CD4-positive, alpha-beta T cell treated with Interleukin-4 for 1 hour (primary cell): Measurements from ENCODE around the gene MRPL32.

Experiments
- DNase-seq, 2 donors: peaks; one replicate each; pipeline ENCODE4 v3.0.0-alpha.2; 2020 to 2022

MRPL32 gene

DNA sequence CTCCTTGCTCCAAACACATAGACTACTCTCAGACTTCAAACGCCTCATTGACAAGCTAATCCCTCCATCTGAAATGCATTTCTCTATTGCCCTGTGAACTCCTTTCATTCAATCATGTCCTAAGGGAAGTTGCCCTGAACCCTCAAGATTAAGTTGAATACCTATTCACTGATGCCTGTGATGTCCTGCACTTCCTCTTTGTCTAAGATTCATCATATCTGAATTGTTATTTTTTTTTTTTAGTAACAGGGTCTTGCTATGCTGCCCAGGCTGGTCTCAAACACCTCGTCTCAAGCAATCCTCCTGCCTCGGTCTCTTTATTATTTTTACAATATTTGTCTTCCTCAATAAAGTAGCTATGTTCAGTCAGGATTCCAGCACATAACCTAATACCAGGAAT lies 3.4 kb upstream of the MRPL32 start:
- DNase-seq = no peak

DNA sequence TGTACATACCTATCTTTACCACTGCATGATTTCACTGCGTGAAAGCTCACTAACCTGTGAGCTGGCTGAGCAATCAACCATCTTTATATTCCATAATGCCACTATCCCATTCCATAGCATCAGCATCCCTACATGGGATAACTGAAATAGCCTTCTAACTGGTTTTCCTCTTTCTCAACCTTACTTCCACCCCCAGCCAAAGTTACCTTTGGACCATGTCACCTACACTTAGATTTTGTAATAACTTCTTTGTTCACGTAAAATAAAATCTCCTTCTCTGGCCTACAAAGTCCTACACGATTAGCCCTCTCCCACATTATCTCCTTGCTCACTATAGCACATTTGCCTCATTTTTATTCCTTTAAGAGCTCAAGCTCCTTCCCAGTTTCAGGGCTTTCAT lies 2.7 kb upstream of the MRPL32 start:
- no peak for DNase-seq

DNA sequence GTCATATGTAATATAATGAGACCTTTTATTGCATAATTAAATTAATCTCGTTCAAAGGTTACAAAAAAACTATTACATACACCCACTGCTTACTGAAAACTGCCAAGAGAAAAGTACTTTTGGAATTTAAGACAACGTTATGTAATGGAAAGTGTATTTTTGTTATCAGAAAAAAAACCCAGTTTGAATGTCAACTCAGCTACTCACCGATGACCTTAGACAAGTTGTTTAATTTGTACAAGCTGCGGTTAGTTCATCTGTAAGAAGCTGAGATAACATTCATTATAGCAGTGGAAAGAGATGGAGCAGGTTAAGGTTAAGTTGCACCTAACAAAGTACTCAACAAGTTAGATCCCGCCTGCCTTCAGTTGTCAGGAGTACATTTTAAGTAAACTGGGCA lies 1.3 kb upstream of the MRPL32 start:
- DNase-seq = no peak

- DNase-seq = no peak
Measured at GRCh38 chr7:42931447-42931833, 736 bp upstream of the MRPL32 start.

DNA sequence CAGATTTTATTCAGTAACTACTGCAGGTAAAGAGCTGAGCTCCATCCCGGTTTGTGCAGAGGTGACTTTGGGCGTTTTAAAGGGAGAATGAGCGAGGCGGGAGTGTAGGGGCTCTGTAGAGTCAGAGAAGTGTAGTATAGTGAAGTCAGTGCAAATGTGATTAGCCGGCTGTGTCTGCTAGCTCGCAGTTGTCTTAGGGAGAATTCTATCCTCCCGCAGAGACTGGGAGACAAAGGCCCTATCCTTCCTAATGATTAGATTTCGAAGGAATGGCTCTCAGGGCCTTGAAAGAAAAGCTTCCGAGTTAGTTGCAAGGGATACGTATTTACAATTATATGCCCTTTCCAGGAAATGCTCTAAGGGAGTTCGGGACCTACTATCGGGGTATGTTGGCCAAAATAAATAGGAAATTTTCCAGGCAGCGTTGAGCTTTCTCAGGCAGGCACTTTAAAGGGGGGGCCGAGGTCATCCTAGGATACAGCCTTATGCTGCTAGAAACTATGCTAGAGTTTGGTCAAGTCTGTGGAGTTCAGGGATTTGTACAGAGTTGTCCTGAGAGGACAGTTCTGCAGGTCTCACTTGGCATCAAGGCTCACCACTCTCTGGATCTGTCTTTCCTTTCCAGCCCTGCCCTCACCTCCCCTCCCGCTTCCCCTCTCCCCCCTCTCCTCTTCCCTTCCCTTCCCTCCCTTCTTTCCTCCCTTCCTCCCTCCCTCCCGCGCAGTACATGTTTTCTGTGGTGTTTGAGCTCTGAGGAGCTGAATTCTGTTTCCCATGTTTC lies 825 bp downstream of the MRPL32 start:
- DNase-seq = no peak

GRCh38 chr7:42934291-42934690 lies 2.1 kb downstream of the MRPL32 start:
- DNase-seq = no peak

DNA sequence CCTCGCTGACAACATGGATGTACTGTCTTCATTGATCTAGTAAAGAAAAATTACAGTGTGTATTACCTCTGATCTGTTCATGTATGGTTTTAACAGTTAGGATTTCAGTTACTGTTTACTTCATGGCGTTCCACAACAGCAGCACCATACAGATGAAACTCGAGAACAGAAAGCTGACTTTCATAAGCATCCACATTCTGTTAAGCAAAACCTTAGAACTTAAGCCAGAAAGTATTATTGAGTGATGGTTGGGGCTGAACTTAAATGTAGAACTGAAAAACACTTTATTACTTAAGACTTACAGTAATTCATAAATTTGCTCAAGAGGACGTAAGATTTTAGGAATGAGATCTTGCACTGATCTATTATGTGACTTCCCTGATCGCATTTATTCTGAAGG lies 3.7 kb downstream of the MRPL32 start:
- no peak for DNase-seq

GRCh38 chr7:42939457-42940240 lies 7.5 kb downstream of the MRPL32 start:
- DNase-seq = no peak

- DNase-seq = peak; percentile 68 to 70
Measured at GRCh38 chr7:42940985-42941847, 9.0 kb downstream of the MRPL32 start.

- no peak for DNase-seq
Measured at GRCh38 chr7:42945821-42946626, 13.8 kb downstream of the MRPL32 start.

DNA sequence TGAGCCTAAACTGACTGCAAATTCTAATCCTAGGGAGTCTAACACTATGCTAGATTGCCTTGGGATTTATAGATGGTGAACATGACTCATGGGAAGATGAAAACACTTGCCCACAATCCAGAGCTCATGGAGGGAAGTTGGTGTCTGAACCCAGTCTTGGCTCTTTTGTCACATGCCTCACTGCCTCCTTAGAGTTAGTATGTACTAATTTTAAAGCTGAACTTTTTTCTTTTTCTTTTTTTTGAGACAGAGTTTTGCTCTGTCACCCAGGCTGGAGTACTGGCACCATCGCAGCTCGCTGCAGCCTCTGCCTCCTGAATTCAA lies 14.4 kb downstream of the MRPL32 start:
- no peak for DNase-seq

DNA sequence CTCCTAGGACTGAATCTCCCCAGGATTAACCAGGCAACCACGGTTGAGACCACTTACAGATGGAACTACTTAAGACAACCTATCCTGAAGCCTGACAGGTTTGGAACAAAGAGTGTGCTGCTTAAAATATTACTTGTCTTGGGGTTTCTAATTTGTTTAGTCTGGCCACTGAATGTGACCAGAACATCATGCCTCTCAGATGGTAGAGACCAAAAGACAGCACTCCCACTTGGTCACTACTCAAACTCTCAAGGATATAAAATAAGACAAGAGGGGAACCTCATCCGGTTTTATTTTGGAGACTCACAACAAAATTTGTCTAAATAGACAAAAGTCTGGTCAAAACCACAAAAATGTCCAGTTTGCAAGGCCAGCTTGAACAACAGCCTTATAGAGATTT lies 15.3 kb downstream of the MRPL32 start:
- DNase-seq = no peak

GRCh38 chr7:42950417-42950816 lies 18.2 kb downstream of the MRPL32 start:
- DNase-seq = no peak

DNA sequence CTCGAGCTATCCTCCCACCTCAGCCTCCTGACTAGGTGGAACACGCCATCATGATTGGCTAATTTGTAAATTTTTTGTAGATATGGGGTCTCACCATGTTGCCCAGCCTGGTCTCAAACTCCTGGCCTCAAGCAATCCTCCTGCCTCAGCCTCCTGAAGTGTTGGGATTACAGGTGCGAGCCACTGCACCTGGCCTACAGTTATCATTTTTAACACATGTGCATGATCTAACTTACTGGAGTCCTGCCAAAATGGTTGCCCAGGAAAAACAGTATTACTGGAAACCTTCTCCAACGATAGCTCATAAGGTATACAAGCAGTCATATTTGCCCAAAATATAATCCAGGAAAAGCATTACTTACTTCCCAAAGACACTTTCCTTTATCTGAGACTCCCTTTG lies 20.2 kb downstream of the MRPL32 start:
- DNase-seq = no peak

DNA sequence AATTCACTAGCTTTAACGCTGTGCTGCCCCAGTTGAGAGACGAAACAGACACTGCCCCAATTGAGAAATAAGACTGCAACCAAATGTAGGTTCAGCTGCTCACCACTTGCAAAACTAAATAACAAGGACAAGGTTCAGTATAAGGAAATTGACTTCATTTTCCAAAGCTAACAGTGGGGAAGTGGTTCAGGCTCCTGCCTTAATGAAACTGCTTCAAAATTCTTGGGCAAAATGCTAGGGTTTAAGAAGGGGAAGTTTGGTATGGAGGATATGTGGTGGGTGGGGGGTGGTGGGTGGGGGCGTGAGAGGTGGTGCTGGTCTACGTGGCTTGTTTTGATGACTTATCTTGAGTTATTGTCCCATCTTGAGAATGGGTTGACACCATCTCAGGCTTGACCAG lies 21.8 kb downstream of the MRPL32 start:
- no peak for DNase-seq

- DNase-seq = no peak
Measured at GRCh38 chr7:42956062-42956461, 23.9 kb downstream of the MRPL32 start.

- DNase-seq = no peak
Measured at GRCh38 chr7:42959549-42959948, 27.4 kb downstream of the MRPL32 start.

DNA sequence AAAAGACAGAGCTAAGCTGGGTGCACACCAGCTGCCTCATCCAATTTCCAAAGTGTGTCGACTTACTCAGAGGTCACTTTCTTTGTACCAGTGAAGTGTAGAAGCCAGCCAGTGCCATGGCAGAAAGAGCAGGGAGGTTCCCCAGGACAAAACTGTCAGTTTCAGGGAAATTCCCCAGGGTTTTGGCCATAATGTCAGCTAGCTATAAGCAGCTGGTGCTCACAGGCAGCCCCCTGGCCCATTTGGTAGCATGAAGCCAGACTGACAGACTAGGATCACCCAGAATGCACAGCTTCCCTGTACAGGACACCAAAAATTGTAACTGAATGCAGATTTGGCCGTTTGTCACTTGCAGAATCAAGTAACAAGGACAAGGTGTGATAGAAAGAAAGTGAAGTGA lies 28.6 kb downstream of the MRPL32 start:
- DNase-seq = no peak

DNA sequence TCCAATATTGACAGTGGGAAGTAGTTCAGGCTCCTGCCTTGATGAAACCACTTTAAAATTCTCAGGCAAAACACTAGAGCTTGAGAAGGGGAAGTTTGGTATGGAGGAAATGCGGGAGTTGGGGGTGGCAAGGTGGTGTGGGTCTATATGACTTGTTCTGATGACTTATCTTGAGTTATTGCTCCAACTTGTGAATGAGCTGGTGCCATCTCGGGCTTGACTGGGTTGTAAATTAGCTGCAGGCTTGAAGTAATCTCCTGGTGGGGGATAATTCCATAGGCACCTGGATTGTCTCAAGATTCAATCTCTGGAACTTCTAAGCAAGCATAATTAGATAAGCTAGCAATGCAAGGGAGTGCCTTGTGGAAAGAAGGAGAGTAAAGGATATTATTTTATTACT lies 29.0 kb downstream of the MRPL32 start:
- no peak for DNase-seq

DNA sequence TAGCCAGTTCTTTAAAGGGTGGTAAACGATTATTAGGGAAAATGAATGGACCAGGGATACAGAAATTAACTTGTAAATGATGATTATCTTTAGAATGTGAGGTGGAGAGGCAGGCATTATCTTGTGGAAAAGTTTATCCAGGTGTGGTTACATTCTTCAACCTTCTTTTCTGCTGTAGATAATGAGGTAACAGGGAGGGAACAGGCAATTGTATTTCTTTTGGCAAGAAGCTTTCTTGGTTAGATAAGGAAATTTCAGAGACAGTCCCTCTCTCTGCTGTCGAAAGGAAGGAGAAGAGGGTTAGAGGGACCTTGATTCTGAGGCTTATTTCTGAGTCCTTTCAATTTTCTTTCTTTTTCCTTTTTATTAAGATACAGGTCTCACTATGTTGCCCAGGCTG lies 32.1 kb downstream of the MRPL32 start:
- DNase-seq = no peak

DNA sequence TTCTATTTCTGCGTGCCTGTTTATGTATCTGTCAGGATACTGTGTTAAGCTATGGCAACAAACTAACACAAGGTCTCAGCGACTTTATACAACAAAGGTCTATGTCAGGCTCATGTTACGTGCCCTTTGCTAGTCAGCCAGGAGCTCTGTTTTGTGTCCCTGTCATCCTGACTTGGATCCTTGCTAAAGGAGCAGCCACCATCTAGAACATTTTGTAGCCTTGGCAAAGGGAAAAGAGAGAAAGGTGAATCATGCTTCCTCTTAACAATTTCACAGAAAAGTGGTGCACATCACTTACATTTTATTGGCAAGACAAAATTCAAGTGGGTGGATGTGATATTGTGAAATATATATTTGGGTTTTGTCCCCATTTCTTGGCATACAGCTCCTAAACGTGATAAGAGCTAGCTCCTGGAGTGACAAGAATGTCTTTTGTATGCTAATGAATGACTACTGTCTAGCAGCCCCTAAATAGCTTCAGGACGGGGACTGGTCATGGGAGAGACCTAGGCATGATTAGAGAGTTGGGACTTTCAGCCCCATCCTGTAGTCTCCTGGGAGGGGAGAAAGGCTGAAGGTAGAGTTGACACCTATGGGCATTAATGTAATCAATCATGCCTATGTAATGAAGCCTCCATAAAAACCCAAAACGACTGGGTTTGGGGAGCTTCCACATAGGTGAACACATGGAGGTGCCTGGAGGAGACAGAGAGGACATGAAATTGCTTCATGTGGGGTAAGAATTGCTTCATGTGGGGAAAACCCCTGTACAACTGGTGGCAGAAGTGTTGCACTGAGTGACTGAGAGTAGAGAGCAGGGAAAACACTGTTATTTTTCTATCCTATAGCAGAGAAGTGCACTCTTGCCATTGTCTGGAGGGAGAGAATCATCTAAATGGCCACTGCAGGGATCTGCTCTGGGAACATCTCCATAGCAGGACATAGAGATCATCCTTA lies 33.0 kb downstream of the MRPL32 start:
- no peak for DNase-seq

DNA sequence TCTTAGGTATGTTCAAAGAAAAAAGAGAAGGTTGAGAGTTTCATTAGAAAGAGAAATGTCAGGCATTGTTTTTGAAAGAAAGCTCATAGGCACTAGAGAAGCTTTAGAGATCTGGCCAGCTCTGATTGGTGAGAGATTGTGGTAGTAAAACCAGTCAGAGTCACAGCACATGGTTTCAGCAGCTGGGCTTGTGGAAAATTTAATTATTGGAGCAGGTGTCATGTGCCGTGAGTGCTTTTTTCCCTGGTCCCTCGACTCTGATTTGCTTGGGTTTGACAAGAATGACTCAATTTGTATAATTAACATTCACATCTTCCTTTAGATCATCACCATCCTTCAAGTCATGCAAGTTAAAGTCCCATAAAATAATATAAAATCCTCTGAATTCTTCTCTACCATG lies 35.2 kb downstream of the MRPL32 start:
- DNase-seq = no peak
